ENCODE data around the gene DGKB. TPM values are rescaled to one million over a fixed set of nuclear protein-coding genes. Genes with fewer than 3 reads are reported as not detected.
A peak's percentile ranks its signal among the peaks of the same experiment; 100 is the strongest.

Gene DGKB
- total RNA-seq, 1 experiment from 2014 or later = 0.48 TPM

DNA sequence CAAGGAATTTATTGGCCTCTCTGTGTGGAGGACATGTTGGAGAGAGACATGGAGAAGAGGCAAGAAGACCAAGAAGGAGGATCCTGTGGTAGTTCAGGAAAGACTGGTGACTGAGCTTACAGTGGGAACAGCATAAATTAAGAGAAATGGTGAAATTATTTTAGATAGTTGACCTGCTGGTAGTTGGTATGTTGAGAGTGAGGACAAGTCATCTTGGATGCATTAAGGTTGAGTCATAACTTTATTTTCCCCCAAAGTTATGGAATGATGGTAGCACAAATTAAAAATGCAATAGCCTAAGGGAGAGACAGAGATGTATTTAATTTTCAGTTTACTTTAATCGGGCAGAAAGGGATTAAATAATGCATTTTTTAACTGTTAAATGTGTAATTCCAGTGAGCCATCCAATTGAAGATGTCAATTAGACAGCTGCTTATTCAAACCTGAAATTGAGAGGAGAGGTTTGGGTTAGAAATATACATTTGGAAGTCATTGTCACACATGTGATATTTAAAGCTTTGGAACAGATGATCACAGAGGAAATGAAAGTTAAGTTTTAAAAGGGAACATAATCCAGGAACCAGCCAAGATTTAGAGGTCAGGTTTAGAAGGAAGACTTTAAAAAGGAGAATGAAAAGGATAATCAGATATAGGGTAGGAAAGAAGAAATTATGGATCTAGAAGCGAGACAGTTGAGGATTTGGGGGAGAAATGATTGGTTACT, 80.6 kb downstream of the DGKB start:
- CTCF ChIA-PET = no interaction called here
- DNase-seq = peak in 1 of 2 experiments; percentile 5
- POLR2A ChIA-PET (ENCODE audit: unreplicated experiment) = no interaction called here

DNA sequence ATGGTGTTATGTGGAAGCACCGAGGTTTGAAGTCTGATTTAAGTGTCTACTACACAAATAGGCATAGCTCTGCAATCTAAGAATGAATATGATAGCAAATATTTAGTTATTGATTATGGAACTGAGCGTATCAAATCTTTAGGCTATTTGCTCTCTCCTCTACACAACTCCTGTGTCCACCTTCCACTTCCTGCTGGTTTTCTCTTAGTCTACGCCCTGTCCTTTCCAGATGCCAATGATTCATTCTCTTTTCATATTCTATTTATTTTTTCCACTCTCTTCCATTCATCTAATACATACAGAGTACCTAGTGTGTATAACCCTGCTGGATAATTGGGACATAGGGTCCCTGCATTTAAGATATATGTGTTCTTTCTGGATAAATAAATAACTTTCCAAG, 83.7 kb downstream of the DGKB start:
- no peak for TF ChIP-seq CTCF (conservative IDR thresholded peaks at IDR 0.05)
- no peak for TF ChIP-seq EZH2 (IDR thresholded peaks at IDR 0.05; ENCODE audit: low read depth)
- no peaks in the 10 kb centered on the region for H3K4me1 ChIP-seq (replicated peaks; ENCODE audit: insufficient read depth)
- H2AFZ ChIP-seq = no peak overlapping the region
- H3K79me2 ChIP-seq (ENCODE audit: low read depth) = no peaks in the 10 kb centered on the region
- no peaks in the 10 kb centered on the region for H3F3A ChIP-seq (ENCODE audit: insufficient read depth, low read depth)
- no peaks in the 10 kb centered on the region for H3K36me3 ChIP-seq (ENCODE audit: low read depth)
- BruUV-seq (replicated peaks) = no TSS peak
- no peak overlapping the region for H3K27ac ChIP-seq
- H3K9me2 ChIP-seq (ENCODE audit: insufficient read depth) = peaks cover 5% of the 10 kb centered on the region; the same call in 1 of the 2 replicates
- ChIA-PET CTCF (no interaction called here), POLR2A (ENCODE audit: unreplicated experiment) (interaction anchor here (0.6 kb wide), 1 partner anchor 461 kb away, joined by 3 read pairs; no protein-coding TSS in a partner anchor)
- H3K4me3 ChIP-seq = no peak overlapping the region
- DNase-seq = no peak
- intact Hi-C loops (cut with micrococcal nuclease; ENCODE audit: unreplicated experiment) = no loop called here
- no peaks in the 10 kb centered on the region for H3K27me3 ChIP-seq (ENCODE audit: insufficient read depth, low read depth)
- no peak overlapping the region for H3K4me2 ChIP-seq
- no peaks in the 10 kb centered on the region for H4K20me1 ChIP-seq (ENCODE audit: insufficient read depth)
- no peaks in the 10 kb centered on the region for H3K9me3 ChIP-seq (ENCODE audit: insufficient read depth, low read depth)

More for the DNA sequence above, 80.6 kb downstream of the DGKB start:
- Histone ChIP-seq H3K9me3 (ENCODE audit: insufficient read depth, low read depth) (no peaks in the 10 kb centered on the region), H2AFZ (no peak overlapping the region), H3K27ac (no peak overlapping the region), H3K4me1 (replicated peaks; ENCODE audit: insufficient read depth) (no peaks in the 10 kb centered on the region), H4K20me1 (ENCODE audit: insufficient read depth) (no peaks in the 10 kb centered on the region), H3K4me2 (no peak overlapping the region), H3F3A (ENCODE audit: insufficient read depth, low read depth) (no peaks in the 10 kb centered on the region), H3K36me3 (ENCODE audit: low read depth) (no peaks in the 10 kb centered on the region), H3K9me2 (ENCODE audit: insufficient read depth) (0 out of 2 replicates have a peak, but pooled peaks cover 5% of the 10 kb centered on the region), H3K4me3 (no peak overlapping the region), H3K27me3 (ENCODE audit: insufficient read depth, low read depth) (no peaks in the 10 kb centered on the region), H3K79me2 (ENCODE audit: low read depth) (no peaks in the 10 kb centered on the region)
- BruUV-seq (replicated peaks) = no TSS peak
- TF ChIP-seq CTCF (conservative IDR thresholded peaks at IDR 0.05) (no peak), EZH2 (IDR thresholded peaks at IDR 0.05; ENCODE audit: low read depth) (no peak)
- intact Hi-C loops (cut with micrococcal nuclease; ENCODE audit: unreplicated experiment) = no loop called here

GRCh38 chr7:14817829-14818614, 84.5 kb downstream of the DGKB start:
- Histone ChIP-seq H3K4me1 (replicated peaks; ENCODE audit: insufficient read depth) (no peaks in the 10 kb centered on the region), H3K9me2 (ENCODE audit: insufficient read depth) (peaks cover 7% of the 10 kb centered on the region; the same call in 1 of the 2 replicates), H4K20me1 (ENCODE audit: insufficient read depth) (no peaks in the 10 kb centered on the region), H3K27ac (no peak overlapping the region), H3K4me3 (no peak overlapping the region), H3K4me2 (no peak overlapping the region), H3K9me3 (ENCODE audit: insufficient read depth, low read depth) (no peaks in the 10 kb centered on the region), H3F3A (ENCODE audit: insufficient read depth, low read depth) (no peaks in the 10 kb centered on the region), H3K36me3 (ENCODE audit: low read depth) (no peaks in the 10 kb centered on the region), H3K27me3 (ENCODE audit: insufficient read depth, low read depth) (no peaks in the 10 kb centered on the region), H3K79me2 (ENCODE audit: low read depth) (no peaks in the 10 kb centered on the region), H2AFZ (no peak overlapping the region)
- peak in 1 of 2 experiments; percentile 29 for DNase-seq
- no TSS peak for BruUV-seq (replicated peaks)
- TF ChIP-seq CTCF (conservative IDR thresholded peaks at IDR 0.05) = no peak
- no peak for TF ChIP-seq EZH2 (IDR thresholded peaks at IDR 0.05; ENCODE audit: low read depth)
- POLR2A ChIA-PET (ENCODE audit: unreplicated experiment) = interaction anchor here (0.6 kb wide), 1 partner anchor 462 kb away, joined by 3 read pairs; no protein-coding TSS in a partner anchor
- intact Hi-C loops (cut with micrococcal nuclease; ENCODE audit: unreplicated experiment) = no loop called here
- CTCF ChIA-PET = no interaction called here

Data from PC-9 (cell line).